Activated CD8-positive, alpha-beta memory T cell treated with anti-CD3 and anti-CD28 coated beads for 48 hours (primary cell): ENCODE data around the gene PPARD.
"Not testable (repeated sequence)": the region's sequence is repeated elsewhere in the genome, so short reads cannot be mapped to it uniquely, and the experiment has no call there.

ENCODE experiments used
- DNase-seq, 3 experiments: peaks; one replicate each; pipeline ENCODE4 v3.0.0-alpha.2; 2020; ENCODE audit warnings: low read depth in 2 of 3, low spot score in 2 of 3

The PPARD gene

GRCh38 chr6:35403544-35404442, 61.4 kb downstream of the PPARD start:
- DNase-seq = no peak

GRCh38 chr6:35406711-35407485, 64.5 kb downstream of the PPARD start:
- no peak for DNase-seq

DNA sequence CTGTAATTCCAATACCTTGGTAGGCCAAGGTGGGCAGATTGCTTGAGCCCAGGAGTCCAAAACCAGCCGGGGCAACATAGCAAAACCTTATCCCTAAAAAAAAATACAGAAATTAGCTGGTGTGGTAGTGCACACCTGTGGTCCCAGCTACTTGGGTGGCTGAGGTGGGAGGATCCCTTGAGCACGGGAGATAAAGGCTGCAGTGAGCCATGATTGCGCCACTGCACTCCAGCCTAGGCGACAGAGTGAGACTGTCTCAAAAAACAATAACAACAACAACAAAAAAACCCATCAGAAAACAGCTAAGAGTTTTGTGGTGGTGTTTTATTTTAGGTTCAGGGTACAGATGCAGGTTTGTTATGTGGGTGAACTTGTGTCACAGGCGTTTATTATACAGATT, 66.9 kb downstream of the PPARD start:
- DNase-seq = no peak

DNA sequence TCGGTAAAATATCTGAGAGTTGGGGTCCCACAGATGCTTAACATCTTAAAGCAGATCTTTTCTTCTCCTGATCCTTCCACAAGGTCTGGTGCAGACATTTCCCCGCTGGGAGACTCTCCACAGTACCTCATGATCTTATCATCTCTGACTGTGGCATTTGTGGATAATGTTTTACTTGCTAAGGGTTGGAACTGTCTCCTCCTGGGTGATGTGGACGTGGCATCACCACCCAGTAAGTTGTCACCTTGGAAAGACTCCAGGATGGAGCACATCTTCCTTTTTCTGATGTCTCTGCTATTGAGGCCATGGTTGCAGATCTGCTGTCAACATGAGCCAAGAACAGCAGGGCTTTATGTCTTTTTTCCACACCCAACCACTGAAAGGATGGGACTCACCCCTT, 67.8 kb downstream of the PPARD start:
- DNase-seq = no peak

GRCh38 chr6:35411066-35411465, 68.7 kb downstream of the PPARD start:
- DNase-seq = no peak

DNA sequence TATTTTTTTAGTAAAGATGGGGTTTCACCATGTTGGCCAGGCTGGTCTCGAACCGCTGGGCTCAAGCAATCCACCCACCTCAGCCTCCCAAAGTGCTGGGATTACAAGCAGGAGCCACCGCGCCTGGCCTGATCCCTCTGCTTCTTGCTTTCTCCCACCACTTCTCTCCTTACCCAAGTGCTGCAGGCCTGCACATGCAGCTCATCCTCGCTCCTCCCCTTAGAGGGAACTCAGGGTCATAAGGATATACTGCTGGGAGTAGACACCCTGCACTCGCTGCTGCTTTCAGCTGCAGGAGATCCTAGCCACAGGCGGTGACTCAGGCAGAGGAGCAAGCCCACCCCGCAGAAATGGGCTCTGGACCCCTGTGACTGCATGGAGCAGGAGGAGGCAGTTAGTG, 69.7 kb downstream of the PPARD start:
- no peak for DNase-seq

DNA sequence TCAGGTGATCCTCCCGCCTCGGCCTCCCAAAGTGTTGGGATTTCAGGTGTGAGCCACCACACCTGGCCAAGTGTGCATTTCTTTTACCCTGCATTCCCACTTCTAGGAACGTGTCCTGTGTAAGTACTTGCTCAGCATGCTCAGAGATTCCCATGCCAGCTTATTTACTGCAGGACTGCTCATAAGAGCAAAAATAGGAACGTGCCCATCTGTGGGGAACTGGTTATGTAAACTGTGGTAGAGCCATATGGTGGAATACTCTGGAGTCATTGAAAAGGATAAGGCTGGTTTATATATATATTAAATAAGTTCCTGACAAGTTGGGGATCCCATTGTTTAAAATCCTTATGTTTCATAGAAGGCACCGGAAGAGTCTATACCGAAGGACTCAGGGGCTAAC, 71.6 kb downstream of the PPARD start:
- DNase-seq = no peak

DNA sequence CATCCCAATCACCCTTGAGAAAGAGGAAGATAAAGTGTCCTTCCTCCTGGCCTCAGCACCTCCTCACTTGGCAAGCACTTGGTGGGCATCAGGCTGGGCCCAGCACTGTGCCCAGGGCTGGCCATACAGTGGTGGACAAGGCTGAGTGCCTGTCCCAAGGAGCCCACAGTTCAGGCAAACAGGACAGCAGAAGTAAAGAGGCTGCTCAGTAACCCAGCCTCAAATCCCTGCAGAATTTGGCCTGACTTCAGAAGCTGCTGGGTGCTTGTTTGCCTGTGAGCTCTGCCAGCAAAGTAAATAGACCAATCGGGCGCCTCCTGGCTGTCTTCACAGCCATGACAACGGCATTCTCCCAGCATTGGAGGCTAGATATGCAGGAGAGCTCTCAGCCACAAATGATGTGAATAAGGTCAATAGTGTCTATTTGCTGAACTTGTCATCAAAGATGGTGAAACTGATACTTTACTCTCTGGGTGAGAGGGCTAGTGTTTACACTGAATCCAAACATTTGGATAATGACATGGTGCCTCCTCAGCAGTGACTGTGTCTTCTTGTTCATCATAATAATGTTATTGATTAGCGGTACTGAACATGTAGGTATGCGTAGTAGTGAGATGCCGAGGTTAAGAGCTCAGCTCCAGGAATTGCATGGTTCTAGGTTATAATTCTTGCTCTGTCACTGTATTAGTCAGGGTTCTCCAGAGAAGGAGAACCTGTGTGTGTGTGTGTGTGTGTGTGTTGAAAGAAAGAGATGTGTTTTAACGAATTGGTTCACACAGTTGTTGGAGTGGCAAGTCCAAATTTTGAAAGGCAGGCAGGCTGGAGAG, 72.9 kb downstream of the PPARD start:
- no peak for DNase-seq

- no peak for DNase-seq
Measured at GRCh38 chr6:35417979-35418661, 75.8 kb downstream of the PPARD start.

- no peak for DNase-seq
Measured at GRCh38 chr6:35419417-35419816, 77.1 kb downstream of the PPARD start.

- no peak for DNase-seq
Measured at GRCh38 chr6:35419961-35420360, 77.6 kb downstream of the PPARD start.

DNA sequence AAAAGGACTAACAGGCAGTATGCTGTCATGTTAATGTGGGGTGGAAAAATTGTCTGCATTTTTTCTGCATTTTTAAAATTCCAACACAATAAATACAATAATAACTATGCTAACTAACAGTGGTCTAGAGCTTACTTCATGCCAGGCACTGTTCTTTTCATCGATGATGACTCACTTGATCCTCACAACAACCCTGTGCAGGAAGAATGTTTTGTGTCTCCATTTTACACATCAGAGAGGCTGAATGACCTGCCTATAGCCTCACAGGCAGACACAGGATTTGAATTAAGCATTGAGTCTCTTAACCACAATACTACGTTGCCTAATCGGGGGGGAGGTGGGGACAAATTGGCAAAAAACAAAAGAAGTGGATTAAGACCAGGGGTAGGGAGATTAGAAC, 82.9 kb downstream of the PPARD start:
- DNase-seq = no peak

- DNase-seq = no peak
Measured at GRCh38 chr6:35426074-35426473, 83.7 kb downstream of the PPARD start.

DNA sequence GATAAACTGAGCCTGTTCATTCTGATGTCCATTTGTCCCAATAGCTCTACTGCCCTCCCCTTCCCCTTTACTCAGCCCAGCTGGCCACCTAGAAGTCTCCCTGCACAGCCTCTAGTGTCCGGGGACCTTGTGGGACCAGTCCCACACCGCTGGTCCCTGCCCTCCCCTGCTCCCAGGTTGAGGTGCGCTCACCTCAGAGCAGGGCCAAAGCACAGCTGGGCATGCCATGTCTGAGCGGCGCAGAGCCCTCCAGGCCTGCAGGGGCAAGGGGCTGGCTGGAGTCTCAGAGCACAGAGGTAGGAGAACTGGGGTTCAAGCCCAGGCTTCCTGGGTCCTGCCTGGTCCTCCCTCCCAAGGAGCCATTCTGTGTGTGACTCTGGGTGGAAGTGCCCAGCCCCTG, 85.1 kb downstream of the PPARD start:
- no peak for DNase-seq

DNA sequence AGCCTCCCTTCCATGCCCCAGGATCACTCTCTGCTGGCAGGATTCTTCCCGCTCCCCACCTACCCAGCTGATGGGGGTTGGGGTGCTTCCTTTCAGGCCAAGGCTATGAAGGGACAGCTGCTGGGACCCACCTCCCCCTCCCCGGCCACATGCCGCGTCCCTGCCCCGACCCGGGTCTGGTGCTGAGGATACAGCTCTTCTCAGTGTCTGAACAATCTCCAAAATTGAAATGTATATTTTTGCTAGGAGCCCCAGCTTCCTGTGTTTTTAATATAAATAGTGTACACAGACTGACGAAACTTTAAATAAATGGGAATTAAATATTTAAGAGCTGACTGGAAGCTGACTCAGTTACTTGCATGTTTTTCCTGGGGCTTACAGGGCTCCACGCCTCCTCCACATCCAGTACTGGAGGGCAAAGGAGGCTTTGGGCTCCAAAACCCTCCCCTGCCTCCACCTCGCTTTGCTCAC, 85.5 kb downstream of the PPARD start:
- DNase-seq = no peak

DNA sequence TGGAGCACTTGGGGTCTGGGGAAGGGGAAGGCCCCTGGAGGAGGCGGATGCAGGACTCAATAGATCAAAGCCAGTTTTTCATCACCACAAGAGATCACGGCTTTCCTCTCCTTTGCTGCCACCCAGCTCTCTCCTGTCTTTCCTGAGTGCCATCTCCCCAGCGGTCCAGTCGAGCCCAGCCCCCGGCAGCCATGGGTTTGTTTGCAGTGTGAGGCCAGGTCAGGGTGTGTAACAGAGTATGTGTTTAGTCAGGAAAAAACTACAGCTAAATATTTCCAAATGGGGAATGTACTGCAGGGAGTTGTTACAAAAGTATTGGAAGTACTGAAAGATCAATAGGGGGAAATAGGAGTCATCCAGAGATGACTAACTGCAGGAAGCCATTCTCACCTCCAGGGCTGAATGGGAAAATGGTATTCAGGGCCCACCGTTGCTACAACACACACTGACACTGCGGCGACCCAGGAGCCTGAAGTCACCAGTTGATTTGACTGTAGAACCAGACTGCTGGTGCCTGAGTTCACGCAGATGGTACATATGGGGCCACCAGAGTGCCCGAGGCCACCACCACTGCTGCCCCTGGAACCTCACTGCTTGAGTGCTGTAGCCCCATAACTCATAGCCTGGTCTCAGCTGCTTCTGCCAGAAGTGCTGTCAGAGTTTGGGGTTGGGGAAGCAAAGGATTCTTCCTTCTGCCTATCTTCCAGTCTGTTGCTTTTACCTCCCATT, 86.2 kb downstream of the PPARD start:
- no peak for DNase-seq

- no peak for DNase-seq
Measured at GRCh38 chr6:35429463-35429862, 87.1 kb downstream of the PPARD start.

DNA sequence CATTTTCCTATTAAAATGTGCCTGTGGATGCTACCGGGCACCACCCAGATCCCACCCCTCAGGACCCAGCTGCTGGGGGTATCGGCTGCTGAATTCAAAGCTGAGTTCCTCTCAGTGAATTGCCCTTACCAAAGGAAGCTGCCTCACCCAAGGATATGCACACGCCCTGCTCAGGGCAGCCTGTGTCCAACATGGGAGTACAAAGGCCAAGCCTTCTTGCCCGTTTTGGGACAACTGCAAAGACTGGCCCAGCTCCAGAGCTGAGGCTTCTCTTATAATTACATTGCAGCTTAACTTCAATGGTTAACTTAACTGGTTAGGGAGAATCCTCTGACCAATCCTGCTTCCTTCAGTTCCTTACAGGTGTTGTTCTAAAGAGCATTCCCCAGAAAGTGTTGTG, 89.9 kb downstream of the PPARD start:
- no peak for DNase-seq

- DNase-seq = not testable (repeated sequence)
Measured at GRCh38 chr6:35432702-35433101, 90.3 kb downstream of the PPARD start.
